HG02678 (cell line): ENCODE measurements around the gene GSTP1.
A peak's percentile ranks its signal among the peaks of the same experiment; 100 is the strongest.
"Not testable (repeated sequence)": the region's sequence is repeated elsewhere in the genome, so short reads cannot be mapped to it uniquely, and the experiment has no call there.

Source experiments
- ATAC-seq: cut with Tn5 transposase; IDR thresholded peaks from one replicate; pipeline ENCODE4 v1.9.1; 2021; ENCODE audit warnings: mild to moderate bottlenecking, moderate library complexity; ENCODE audit not compliant: unreplicated experiment

GSTP1 gene

GRCh38 chr11:67594480-67594879 lies 10.9 kb downstream of the GSTP1 start:
- ATAC-seq: no peak

GRCh38 chr11:67596753-67597300 lies 13.2 kb downstream of the GSTP1 start:
- ATAC-seq: no peak

GRCh38 chr11:67597458-67597857 lies 13.8 kb downstream of the GSTP1 start:
- ATAC-seq: not testable (repeated sequence)

- ATAC-seq: not testable (repeated sequence)
Measured at GRCh38 chr11:67597963-67598362, 14.4 kb downstream of the GSTP1 start.

- no peak for ATAC-seq
Measured at GRCh38 chr11:67599149-67599548, 15.5 kb downstream of the GSTP1 start.

- ATAC-seq: peak; percentile 58
Measured at GRCh38 chr11:67600324-67601029, 16.9 kb downstream of the GSTP1 start.

- ATAC-seq: no peak
Measured at GRCh38 chr11:67601098-67601497, 17.5 kb downstream of the GSTP1 start.

- ATAC-seq: not testable (repeated sequence)
Measured at GRCh38 chr11:67604119-67604518, 20.5 kb downstream of the GSTP1 start.

GRCh38 chr11:67604815-67605214 lies 21.2 kb downstream of the GSTP1 start:
- no peak for ATAC-seq

- ATAC-seq: no peak
Measured at GRCh38 chr11:67605231-67606011, 21.8 kb downstream of the GSTP1 start.

- ATAC-seq: no peak
Measured at GRCh38 chr11:67606093-67606491, 22.5 kb downstream of the GSTP1 start.

GRCh38 chr11:67606492-67607295 lies 23.1 kb downstream of the GSTP1 start, which contains the start of gene NDUFV1:
Gene NDUFV1 (plus strand): TSS chr11:67606936. CDS start chr11:67607005, 69 bp downstream.
- peak; percentile 97 for ATAC-seq

- no peak for ATAC-seq
Measured at GRCh38 chr11:67607507-67607906, 23.9 kb downstream of the GSTP1 start.

GRCh38 chr11:67608486-67608885 lies 24.9 kb downstream of the GSTP1 start:
- ATAC-seq: no peak

- ATAC-seq: no peak
Measured at GRCh38 chr11:67609316-67609715, 25.7 kb downstream of the GSTP1 start.

- no peak for ATAC-seq
Measured at GRCh38 chr11:67610302-67610868, 26.8 kb downstream of the GSTP1 start.

GRCh38 chr11:67611165-67611564 lies 27.6 kb downstream of the GSTP1 start:
- ATAC-seq: no peak

GRCh38 chr11:67611704-67612587 lies 28.3 kb downstream of the GSTP1 start:
- ATAC-seq: no peak

- ATAC-seq: no peak
Measured at GRCh38 chr11:67612751-67613150, 29.1 kb downstream of the GSTP1 start.
